MM.1S (cell line): ENCODE measurements around the gene SGSM1.

Experiments
- DNase-seq: peaks from one replicate; pipeline ENCODE4 v3.0.0-alpha.2; 2015
- H2AFZ ChIP-seq: fragments of 300-600 bp; sonication (generic); 2 replicates; pipeline ENCODE4 v1.6.0; 2016; ENCODE audit warnings: antibody characterized with exemption, low read length
- H3F3A ChIP-seq: fragments of 300-600 bp; sonication (generic); 2 replicates; pipeline ENCODE4 v1.6.1; 2016; ENCODE audit warnings: mild to moderate bottlenecking, antibody characterized with exemption, low read length, moderate library complexity, mixed read lengths; ENCODE audit not compliant: insufficient read depth
- H3K27ac ChIP-seq: fragments of 300-600 bp; sonication (generic); 2 replicates; pipeline ENCODE4 v1.5.1; 2016; ENCODE audit warnings: mild to moderate bottlenecking, low read length
- H3K27me3 ChIP-seq: fragments of 300-600 bp; sonication (generic); replicated peaks from 2 replicates; pipeline ENCODE4 v1.6.0; 2016; ENCODE audit warnings: low read length; ENCODE audit not compliant: insufficient read depth
- H3K36me3 ChIP-seq: fragments of 300-600 bp; sonication (generic); replicated peaks from 2 replicates; pipeline ENCODE4 v1.6.1; 2016; ENCODE audit warnings: mild to moderate bottlenecking, low read length, mixed read lengths; ENCODE audit not compliant: insufficient read depth
- H3K4me1 ChIP-seq: fragments of 300-600 bp; sonication (generic); 2 replicates; pipeline ENCODE4 v1.6.1; 2016; ENCODE audit warnings: low read length, mixed read lengths
- H3K4me2 ChIP-seq: fragments of 300-600 bp; sonication (generic); 2 replicates; pipeline ENCODE4 v1.6.0; 2016; ENCODE audit warnings: low read depth, low read length
- H3K4me3 ChIP-seq: fragments of 300-600 bp; sonication (generic); 2 replicates; pipeline ENCODE4 v1.5.1; 2016; ENCODE audit warnings: low read length, mixed read lengths
- H3K79me2 ChIP-seq: fragments of 300-600 bp; sonication (generic); 2 replicates; pipeline ENCODE4 v1.6.1; 2016; ENCODE audit warnings: mixed run types, low read length, mixed read lengths
- H3K9ac ChIP-seq: fragments of 300-600 bp; sonication (generic); 2 replicates; pipeline ENCODE4 v1.6.1; 2016; ENCODE audit warnings: low read length, mixed read lengths
- H3K9me2 ChIP-seq: fragments of 300-600 bp; sonication (generic); replicated peaks from 2 replicates; pipeline ENCODE4 v1.6.1; 2016; ENCODE audit warnings: mild to moderate bottlenecking, low read length, mixed read lengths; ENCODE audit not compliant: insufficient read depth
- H3K9me3 ChIP-seq: fragments of 300-600 bp; sonication (generic); replicated peaks from 2 replicates; pipeline ENCODE4 v1.6.1; 2016; ENCODE audit warnings: mild to moderate bottlenecking, low read length, mixed read lengths; ENCODE audit not compliant: insufficient read depth
- H4K20me1 ChIP-seq: fragments of 300-600 bp; sonication (generic); 2 replicates; pipeline ENCODE4 v1.6.1; 2016; ENCODE audit warnings: mild to moderate bottlenecking, low read length, moderate library complexity, mixed read lengths; ENCODE audit not compliant: insufficient read depth
- CTCF ChIP-seq: fragments of 300-600 bp; sonication (generic); IDR thresholded peaks from 2 replicates; pipeline ENCODE4 v1.5.1; 2016; ENCODE audit warnings: antibody characterized with exemption, low read length, mixed read lengths
- EZH2 ChIP-seq: fragments of 300-600 bp; sonication (generic); optimal IDR thresholded peaks from 2 replicates; pipeline ENCODE3; 2017; ENCODE audit warnings: low read depth, mild to moderate bottlenecking, antibody characterized with exemption, low read length, mixed read lengths
- EZH2phosphoT487 ChIP-seq: fragments of 300-600 bp; sonication (generic); IDR thresholded peaks from 2 replicates; pipeline ENCODE4 v1.6.1; 2018; ENCODE audit warnings: antibody characterized with exemption, low read length

SGSM1 gene

GRCh38 chr22:24873226-24873625, 67.2 kb downstream of the SGSM1 start:
- Histone ChIP-seq H3F3A (no peaks in the 10 kb centered on the region), H3K36me3 (no peaks in the 10 kb centered on the region), H3K4me1 (no peaks in the 10 kb centered on the region), H3K9me3 (no peaks in the 10 kb centered on the region), H3K4me2 (no peak overlapping the region), H3K9ac (no peak overlapping the region), H3K9me2 (no peaks in the 10 kb centered on the region), H3K27me3 (peaks cover 42% of the 10 kb centered on the region), H4K20me1 (no peaks in the 10 kb centered on the region), H3K79me2 (no peaks in the 10 kb centered on the region), H3K4me3 (no peak overlapping the region), H2AFZ (no peak overlapping the region), H3K27ac (no peak overlapping the region)
- TF ChIP-seq EZH2 = no peak
- TF ChIP-seq EZH2phosphoT487 = no peak
- TF ChIP-seq CTCF = no peak
- no peak for DNase-seq

GRCh38 chr22:24875862-24876506, 70.0 kb downstream of the SGSM1 start:
- Histone ChIP-seq H3K4me1 (no peaks in the 10 kb centered on the region), H3K9ac (no peak overlapping the region), H3K27ac (no peak overlapping the region), H4K20me1 (no peaks in the 10 kb centered on the region), H3K79me2 (no peaks in the 10 kb centered on the region), H3K4me3 (no peak overlapping the region), H3F3A (no peaks in the 10 kb centered on the region), H2AFZ (no peak overlapping the region), H3K27me3 (peaks cover 26% of the 10 kb centered on the region), H3K9me2 (no peaks in the 10 kb centered on the region), H3K9me3 (no peaks in the 10 kb centered on the region), H3K4me2 (no peak overlapping the region), H3K36me3 (no peaks in the 10 kb centered on the region)
- TF ChIP-seq EZH2phosphoT487 = no peak
- no peak for TF ChIP-seq CTCF
- no peak for TF ChIP-seq EZH2
- DNase-seq = peak; percentile 60

GRCh38 chr22:24876700-24877099, 70.7 kb downstream of the SGSM1 start:
- Histone ChIP-seq H3K9me3 (no peaks in the 10 kb centered on the region), H3K9me2 (no peaks in the 10 kb centered on the region), H3F3A (no peaks in the 10 kb centered on the region), H3K4me3 (no peak overlapping the region), H2AFZ (no peak overlapping the region), H4K20me1 (no peaks in the 10 kb centered on the region), H3K79me2 (no peaks in the 10 kb centered on the region), H3K27ac (no peak overlapping the region), H3K4me1 (no peaks in the 10 kb centered on the region), H3K4me2 (no peak overlapping the region), H3K9ac (no peak overlapping the region), H3K27me3 (peaks cover 20% of the 10 kb centered on the region), H3K36me3 (no peaks in the 10 kb centered on the region)
- DNase-seq = no peak
- TF ChIP-seq CTCF (no peak), EZH2phosphoT487 (no peak), EZH2 (no peak)
